KG1 (cell line): ENCODE results near the gene MAGEA11.
"Not testable (repeated sequence)": the region's sequence is repeated elsewhere in the genome, so short reads cannot be mapped to it uniquely, and the experiment has no call there.

Experiments
- DNase-seq: peaks from one replicate; lab custom pipeline; 2025; lab: John Stamatoyannopoulos, UW

Gene MAGEA11

GRCh38 chrX:149711545-149712236 is at the start of gene MAGEA11:
MAGEA11 (plus strand) TSS chrX:149712060; CDS start chrX:149713160, 1,100 bp downstream.
- DNase-seq, result no peak

GRCh38 chrX:149675088-149675487 is 36.8 kb upstream of the MAGEA11 start:
- not testable (repeated sequence) for DNase-seq

GRCh38 chrX:149675554-149675953 is 36.3 kb upstream of the MAGEA11 start:
- DNase-seq, result not testable (repeated sequence)

GRCh38 chrX:149679164-149679678 is 32.6 kb upstream of the MAGEA11 start:
- not testable (repeated sequence) for DNase-seq

GRCh38 chrX:149681182-149681581 is 30.7 kb upstream of the MAGEA11 start:
- DNase-seq, result no peak

GRCh38 chrX:149682031-149682430 is 29.8 kb upstream of the MAGEA11 start:
- no peak for DNase-seq

GRCh38 chrX:149682956-149683947 is 28.6 kb upstream of the MAGEA11 start:
- no peak for DNase-seq

- DNase-seq, result no peak
These were observed 27.7 kb upstream of the MAGEA11 start for GRCh38 chrX:149683966-149684730.

- DNase-seq, result no peak
These were observed 23.9 kb upstream of the MAGEA11 start for GRCh38 chrX:149687991-149688390.

- DNase-seq, result no peak
These were observed 23.3 kb upstream of the MAGEA11 start for GRCh38 chrX:149688552-149688951.

GRCh38 chrX:149691794-149692193 is 20.1 kb upstream of the MAGEA11 start:
- no peak for DNase-seq

- not testable (repeated sequence) for DNase-seq
These were observed 19.1 kb upstream of the MAGEA11 start for GRCh38 chrX:149692686-149693272.

GRCh38 chrX:149699761-149700160 is 12.1 kb upstream of the MAGEA11 start:
- DNase-seq, result peak; percentile 3

- DNase-seq, result no peak
These were observed 7.2 kb upstream of the MAGEA11 start for GRCh38 chrX:149704664-149705063.

- DNase-seq, result no peak
These were observed 4.5 kb upstream of the MAGEA11 start for GRCh38 chrX:149707147-149707901.

GRCh38 chrX:149712831-149713230 is 971 bp downstream of the MAGEA11 start:
- no peak for DNase-seq

GRCh38 chrX:149713279-149714050 is 1.6 kb downstream of the MAGEA11 start:
- no peak for DNase-seq

GRCh38 chrX:149715468-149715867 is 3.6 kb downstream of the MAGEA11 start:
- no peak for DNase-seq

GRCh38 chrX:149716632-149717031 is 4.8 kb downstream of the MAGEA11 start:
- no peak for DNase-seq

- DNase-seq, result no peak
These were observed 5.9 kb downstream of the MAGEA11 start for GRCh38 chrX:149717803-149718202.
